ENCODE results near the gene SPOCK1. TPM values are rescaled to one million over a fixed set of nuclear protein-coding genes. Genes with fewer than 3 reads are reported as not detected.

Gene SPOCK1
- total and polyA plus RNA-seq, 4 donors: 0.48 to 4.5 (median 0.69) TPM

DNA sequence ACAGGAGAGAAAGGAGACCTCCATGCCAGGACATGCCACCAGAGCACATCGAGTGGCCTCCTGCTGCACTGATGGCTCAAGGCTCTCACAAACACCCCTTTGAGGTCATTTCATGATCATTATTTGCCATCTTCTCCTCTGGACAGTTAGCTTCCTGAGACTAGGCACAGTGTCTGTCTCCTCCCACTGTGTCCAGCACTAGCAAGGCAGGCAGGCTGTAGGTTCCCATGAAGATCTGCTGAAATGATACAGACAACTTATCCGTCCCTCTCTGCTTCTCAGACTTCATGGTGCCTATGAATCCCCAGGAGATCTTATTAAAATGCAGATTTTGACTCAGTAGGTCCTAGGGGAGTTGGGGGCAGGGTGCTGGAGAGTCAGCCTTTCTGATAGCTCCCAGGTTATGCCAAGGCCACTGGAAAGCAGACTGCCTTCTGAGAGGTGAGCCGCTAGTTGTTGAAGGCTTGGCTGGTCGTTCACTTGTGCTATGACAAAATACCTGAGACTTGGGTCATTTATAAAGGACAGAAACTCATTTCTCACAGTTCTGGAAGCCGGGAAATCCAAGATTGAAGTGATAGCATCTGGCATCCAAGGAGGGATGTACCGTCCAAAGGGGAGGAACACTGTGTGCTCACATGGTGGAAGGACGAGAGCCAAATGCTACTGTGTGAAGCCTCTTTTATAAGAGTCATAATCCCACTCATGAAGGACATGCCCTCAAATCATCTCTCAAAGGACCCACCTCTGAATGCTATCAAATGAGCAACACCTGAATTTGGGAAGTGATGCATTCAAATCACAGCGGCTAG, 183.4 kb downstream of the SPOCK1 start:
- DNase-seq (no peak), ATAC-seq (ENCODE audit: insufficient read depth, low FRiP score) (no peak)
- Histone ChIP-seq H3K4me1 (ENCODE audit: control insufficient read depth in 5 of 5, insufficient read depth in 5 of 5, low read length in 5 of 5) (no peaks in the 10 kb centered on the region), H3K36me3 (ENCODE audit: control insufficient read depth in 4 of 4, insufficient read depth in 4 of 4, low read length in 4 of 4) (no peaks in the 10 kb centered on the region), H3K9me3 (ENCODE audit: control insufficient read depth in 4 of 4, insufficient read depth in 3 of 4, low read length in 3 of 4) (peaks cover 0 to 2% (median 0%) of the 10 kb centered on the region in 4 donors), H3K9ac (ENCODE audit: insufficient read depth in 1 of 2, low read length in 2 of 2) (no peak overlapping the region), H3K27ac (ENCODE audit: low read depth in 1 of 2, low read length in 1 of 2) (no peak overlapping the region), H3K27me3 (ENCODE audit: control insufficient read depth in 3 of 3, insufficient read depth in 3 of 3, low read length in 2 of 3) (peaks cover 0 to 3% (median 0%) of the 10 kb centered on the region in 3 donors), H3K4me3 (no peak overlapping the region)
- TF ChIP-seq, protein P1, sequence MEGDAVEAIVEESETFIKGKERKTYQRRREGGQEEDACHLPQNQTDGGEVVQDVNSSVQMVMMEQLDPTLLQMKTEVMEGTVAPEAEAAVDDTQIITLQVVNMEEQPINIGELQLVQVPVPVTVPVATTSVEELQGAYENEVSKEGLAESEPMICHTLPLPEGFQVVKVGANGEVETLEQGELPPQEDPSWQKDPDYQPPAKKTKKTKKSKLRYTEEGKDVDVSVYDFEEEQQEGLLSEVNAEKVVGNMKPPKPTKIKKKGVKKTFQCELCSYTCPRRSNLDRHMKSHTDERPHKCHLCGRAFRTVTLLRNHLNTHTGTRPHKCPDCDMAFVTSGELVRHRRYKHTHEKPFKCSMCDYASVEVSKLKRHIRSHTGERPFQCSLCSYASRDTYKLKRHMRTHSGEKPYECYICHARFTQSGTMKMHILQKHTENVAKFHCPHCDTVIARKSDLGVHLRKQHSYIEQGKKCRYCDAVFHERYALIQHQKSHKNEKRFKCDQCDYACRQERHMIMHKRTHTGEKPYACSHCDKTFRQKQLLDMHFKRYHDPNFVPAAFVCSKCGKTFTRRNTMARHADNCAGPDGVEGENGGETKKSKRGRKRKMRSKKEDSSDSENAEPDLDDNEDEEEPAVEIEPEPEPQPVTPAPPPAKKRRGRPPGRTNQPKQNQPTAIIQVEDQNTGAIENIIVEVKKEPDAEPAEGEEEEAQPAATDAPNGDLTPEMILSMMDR (IDR thresholded peaks at IDR 0.05; ENCODE audit: control extremely low read depth, extremely low read depth): no peak
- WGBS, 2 donors: 77 to 83% methylated on average over 8 of the region's 8 CpGs

- H3K4me1 ChIP-seq (ENCODE audit: control insufficient read depth in 5 of 5, insufficient read depth in 5 of 5, low read length in 5 of 5): no peaks in the 10 kb centered on the region
- no peak overlapping the region for H3K4me3 ChIP-seq
- no peak overlapping the region for H3K9ac ChIP-seq (ENCODE audit: insufficient read depth in 1 of 2, low read length in 2 of 2)
- WGBS, 2 donors: 92 to 95% methylated on average over 2 of the region's 2 CpGs
- no peak for ATAC-seq (ENCODE audit: insufficient read depth, low FRiP score)
- H3K36me3 ChIP-seq (ENCODE audit: control insufficient read depth in 4 of 4, insufficient read depth in 4 of 4, low read length in 4 of 4): no peaks in the 10 kb centered on the region
- H3K9me3 ChIP-seq (ENCODE audit: control insufficient read depth in 4 of 4, insufficient read depth in 3 of 4, low read length in 3 of 4): peaks cover 0 to 2% (median 0%) of the 10 kb centered on the region in 4 donors
- no peak overlapping the region for H3K27ac ChIP-seq (ENCODE audit: low read depth in 1 of 2, low read length in 1 of 2)
- H3K27me3 ChIP-seq (ENCODE audit: control insufficient read depth in 3 of 3, insufficient read depth in 3 of 3, low read length in 2 of 3): peaks cover 0 to 3% (median 0%) of the 10 kb centered on the region in 3 donors
- TF ChIP-seq, protein P1 (IDR thresholded peaks at IDR 0.05; ENCODE audit: control extremely low read depth, extremely low read depth): no peak
- no peak for DNase-seq
These were observed 184.0 kb downstream of the SPOCK1 start for GRCh38 chr5:137315109-137315508.

GRCh38 chr5:137313526-137314175, 185.5 kb downstream of the SPOCK1 start:
- Histone ChIP-seq H3K9ac (ENCODE audit: insufficient read depth in 1 of 2, low read length in 2 of 2) (no peak overlapping the region), H3K9me3 (ENCODE audit: control insufficient read depth in 4 of 4, insufficient read depth in 3 of 4, low read length in 3 of 4) (peaks cover 0 to 2% (median 0%) of the 10 kb centered on the region in 4 donors), H3K27me3 (ENCODE audit: control insufficient read depth in 3 of 3, insufficient read depth in 3 of 3, low read length in 2 of 3) (peaks cover 0 to 5% (median 0%) of the 10 kb centered on the region in 3 donors), H3K4me1 (ENCODE audit: control insufficient read depth in 5 of 5, insufficient read depth in 5 of 5, low read length in 5 of 5) (no peaks in the 10 kb centered on the region), H3K27ac (ENCODE audit: low read depth in 1 of 2, low read length in 1 of 2) (no peak overlapping the region), H3K4me3 (no peak overlapping the region), H3K36me3 (ENCODE audit: control insufficient read depth in 4 of 4, insufficient read depth in 4 of 4, low read length in 4 of 4) (no peaks in the 10 kb centered on the region)
- TF ChIP-seq, protein P1 (IDR thresholded peaks at IDR 0.05; ENCODE audit: control extremely low read depth, extremely low read depth): no peak
- 75 to 82% methylated on average over 2 of the region's 2 CpGs for WGBS, 2 donors
- DNase-seq (no peak), ATAC-seq (ENCODE audit: insufficient read depth, low FRiP score) (no peak)
